Fibroblast of mammary gland (primary cell): ENCODE data around the gene DMPK.

ENCODE experiments used
- DNase-seq: peaks from one replicate; pipeline ENCODE4 v3.0.0-alpha.2; 2010; ENCODE audit warnings: low read depth
- H3K4me3 ChIP-seq: 2 replicates; pipeline ENCODE4 v1.5.1; 2011; ENCODE audit warnings: low read depth, mild to moderate bottlenecking, low read length, moderate library complexity; ENCODE audit not compliant: control insufficient read depth
- TF ChIP-seq, protein P1 (sequence below): conservative IDR thresholded peaks from 2 replicates; pipeline ENCODE4 v1.5.1; 2011; ENCODE audit warnings: low read depth, low read length, inconsistent platforms; ENCODE audit not compliant: control insufficient read depth, insufficient read depth

DMPK gene

DNA sequence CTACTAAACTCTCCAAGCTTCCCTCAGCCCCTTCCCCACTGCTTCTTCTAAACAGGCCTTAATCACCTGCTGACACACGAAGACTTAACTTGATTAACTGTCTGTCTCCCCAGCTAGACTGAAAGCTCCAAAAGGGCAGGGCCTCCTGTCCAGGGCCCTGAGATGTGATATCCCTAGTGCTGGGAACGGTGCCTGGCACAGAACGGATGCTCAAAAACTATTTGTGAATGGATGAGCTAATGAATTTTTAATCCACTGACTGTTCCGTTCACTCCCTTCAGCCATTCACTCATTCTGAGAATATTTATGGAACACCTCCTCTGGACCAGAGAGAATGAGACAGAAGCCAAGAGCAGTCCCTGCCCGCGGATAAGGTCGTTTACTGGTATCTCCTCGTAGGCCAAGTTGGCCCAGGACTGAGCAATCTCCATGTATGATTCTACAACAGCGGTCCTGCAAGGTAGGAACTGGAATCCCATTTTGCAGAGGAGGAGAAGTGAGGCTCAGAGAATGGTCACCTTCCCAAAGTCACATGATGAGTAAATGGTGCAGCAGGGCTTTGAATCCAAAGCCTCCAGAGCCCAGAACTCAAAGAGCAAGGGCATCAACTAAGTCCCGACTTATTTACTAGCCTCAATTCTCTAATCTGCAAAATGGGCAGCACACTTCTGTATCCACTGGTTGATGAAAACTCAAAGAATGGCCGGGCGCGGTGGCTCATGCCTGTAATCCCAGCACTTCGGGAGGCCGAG is 6.9 kb upstream of the DMPK start:
- H3K4me3 ChIP-seq, result no peak overlapping the region
- TF ChIP-seq, protein P1, sequence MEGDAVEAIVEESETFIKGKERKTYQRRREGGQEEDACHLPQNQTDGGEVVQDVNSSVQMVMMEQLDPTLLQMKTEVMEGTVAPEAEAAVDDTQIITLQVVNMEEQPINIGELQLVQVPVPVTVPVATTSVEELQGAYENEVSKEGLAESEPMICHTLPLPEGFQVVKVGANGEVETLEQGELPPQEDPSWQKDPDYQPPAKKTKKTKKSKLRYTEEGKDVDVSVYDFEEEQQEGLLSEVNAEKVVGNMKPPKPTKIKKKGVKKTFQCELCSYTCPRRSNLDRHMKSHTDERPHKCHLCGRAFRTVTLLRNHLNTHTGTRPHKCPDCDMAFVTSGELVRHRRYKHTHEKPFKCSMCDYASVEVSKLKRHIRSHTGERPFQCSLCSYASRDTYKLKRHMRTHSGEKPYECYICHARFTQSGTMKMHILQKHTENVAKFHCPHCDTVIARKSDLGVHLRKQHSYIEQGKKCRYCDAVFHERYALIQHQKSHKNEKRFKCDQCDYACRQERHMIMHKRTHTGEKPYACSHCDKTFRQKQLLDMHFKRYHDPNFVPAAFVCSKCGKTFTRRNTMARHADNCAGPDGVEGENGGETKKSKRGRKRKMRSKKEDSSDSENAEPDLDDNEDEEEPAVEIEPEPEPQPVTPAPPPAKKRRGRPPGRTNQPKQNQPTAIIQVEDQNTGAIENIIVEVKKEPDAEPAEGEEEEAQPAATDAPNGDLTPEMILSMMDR, result no peak

DNA sequence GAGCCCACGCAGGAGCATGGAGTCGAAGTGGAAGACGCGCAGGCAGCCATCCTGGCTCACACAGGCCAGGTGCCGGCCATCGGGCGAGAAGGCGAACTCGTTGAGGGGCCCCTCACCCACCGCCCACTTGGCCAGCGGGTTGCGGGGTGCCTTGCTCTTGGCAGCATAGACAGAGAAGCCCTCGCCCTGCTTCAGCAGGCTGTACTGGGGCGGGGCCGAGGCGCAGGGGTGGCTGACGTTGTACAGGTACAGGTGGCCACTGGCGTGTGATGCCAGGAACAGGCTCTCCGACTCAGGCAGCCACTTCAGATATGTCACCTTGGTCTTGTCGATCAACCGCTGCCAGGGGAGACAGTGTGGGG is 4.2 kb upstream of the DMPK start:
- no peak overlapping the region for H3K4me3 ChIP-seq
- TF ChIP-seq, protein P1, result no peak
- DNase-seq, result no peak

More for the DNA sequence above, 6.9 kb upstream of the DMPK start:
- DNase-seq, result no peak

DNA sequence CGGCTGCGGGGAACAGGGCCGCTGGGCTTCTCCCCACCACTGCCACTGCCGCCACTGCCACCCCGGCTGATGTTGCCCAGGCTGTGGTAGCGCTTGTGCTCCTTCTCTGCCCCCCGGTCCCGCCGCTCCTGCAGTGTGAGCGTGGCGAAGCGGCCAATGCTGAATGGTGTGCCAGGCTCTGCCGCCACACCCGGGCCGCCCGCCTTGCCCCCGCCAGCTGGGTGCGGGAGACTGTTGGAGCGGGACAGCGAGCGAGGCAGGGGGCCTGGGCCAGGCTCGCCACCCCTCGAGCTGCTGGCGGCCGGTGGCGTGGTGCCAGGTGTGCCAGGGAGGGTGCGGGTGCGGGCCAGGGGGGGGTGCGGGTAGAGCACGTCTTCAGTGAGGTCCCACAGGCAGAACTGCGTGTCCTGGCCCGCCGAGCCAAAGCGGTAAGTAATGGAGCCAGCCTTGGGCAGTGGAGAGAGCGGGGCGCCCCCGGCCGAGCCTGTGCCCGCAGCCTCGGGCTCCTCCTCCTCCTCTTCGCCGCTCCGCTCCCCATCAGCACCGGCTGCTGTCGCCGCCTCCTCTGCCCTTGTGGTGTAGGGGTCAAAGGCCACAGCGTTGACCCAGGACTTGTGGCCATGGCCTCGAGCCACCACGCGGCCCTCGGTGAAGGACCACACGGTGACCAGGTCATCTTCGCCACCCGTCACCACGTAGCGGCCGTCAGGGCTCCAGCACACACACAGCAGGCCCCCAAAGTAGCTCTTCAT is 3.7 kb upstream of the DMPK start:
- no peak for DNase-seq
- TF ChIP-seq, protein P1, result no peak
- no peak overlapping the region for H3K4me3 ChIP-seq

DNA sequence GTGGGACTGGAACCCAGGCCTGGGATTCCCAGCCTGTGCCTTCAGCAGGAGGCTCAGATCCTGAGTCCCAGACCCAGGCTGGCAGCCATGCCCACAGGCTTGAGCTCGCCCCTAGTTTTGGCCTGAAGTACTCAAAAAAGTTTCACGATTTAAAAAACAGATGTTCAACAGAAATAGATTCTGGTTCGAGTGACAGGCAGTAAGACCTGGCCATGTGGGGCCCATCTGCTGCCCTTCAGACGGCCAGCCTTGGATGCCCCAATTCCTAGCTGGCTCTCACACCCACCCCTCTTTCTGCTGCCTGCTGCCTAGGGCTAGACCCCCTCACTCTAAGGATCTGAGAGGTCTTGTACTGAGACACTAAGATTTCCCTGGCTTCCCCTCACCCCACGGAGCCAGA is 2.8 kb upstream of the DMPK start:
- H3K4me3 ChIP-seq, result no peak overlapping the region
- DNase-seq, result no peak
- TF ChIP-seq, protein P1, result no peak

DNA sequence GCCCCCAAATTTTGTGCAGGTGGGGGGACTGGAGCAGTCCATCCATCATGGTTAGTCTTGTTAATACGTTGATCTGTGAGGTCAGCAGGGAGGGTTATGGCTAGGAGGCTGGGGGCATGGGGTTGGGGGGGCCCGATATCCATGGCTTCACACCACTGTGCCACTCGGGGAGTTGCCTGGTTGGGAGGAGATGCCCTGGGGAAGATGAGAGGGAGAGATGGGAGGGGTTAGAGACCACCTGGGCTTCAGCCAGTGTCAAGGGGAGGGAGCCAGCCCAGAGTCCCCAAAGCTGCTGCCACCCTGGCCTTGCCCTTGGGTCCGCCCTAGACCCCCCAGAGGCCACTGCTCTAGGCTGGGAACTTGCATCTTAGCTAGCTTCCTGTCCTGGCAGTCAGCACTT is 1.8 kb upstream of the DMPK start:
- no peak for DNase-seq
- TF ChIP-seq, protein P1, result no peak
- H3K4me3 ChIP-seq, result no peak overlapping the region

DNA sequence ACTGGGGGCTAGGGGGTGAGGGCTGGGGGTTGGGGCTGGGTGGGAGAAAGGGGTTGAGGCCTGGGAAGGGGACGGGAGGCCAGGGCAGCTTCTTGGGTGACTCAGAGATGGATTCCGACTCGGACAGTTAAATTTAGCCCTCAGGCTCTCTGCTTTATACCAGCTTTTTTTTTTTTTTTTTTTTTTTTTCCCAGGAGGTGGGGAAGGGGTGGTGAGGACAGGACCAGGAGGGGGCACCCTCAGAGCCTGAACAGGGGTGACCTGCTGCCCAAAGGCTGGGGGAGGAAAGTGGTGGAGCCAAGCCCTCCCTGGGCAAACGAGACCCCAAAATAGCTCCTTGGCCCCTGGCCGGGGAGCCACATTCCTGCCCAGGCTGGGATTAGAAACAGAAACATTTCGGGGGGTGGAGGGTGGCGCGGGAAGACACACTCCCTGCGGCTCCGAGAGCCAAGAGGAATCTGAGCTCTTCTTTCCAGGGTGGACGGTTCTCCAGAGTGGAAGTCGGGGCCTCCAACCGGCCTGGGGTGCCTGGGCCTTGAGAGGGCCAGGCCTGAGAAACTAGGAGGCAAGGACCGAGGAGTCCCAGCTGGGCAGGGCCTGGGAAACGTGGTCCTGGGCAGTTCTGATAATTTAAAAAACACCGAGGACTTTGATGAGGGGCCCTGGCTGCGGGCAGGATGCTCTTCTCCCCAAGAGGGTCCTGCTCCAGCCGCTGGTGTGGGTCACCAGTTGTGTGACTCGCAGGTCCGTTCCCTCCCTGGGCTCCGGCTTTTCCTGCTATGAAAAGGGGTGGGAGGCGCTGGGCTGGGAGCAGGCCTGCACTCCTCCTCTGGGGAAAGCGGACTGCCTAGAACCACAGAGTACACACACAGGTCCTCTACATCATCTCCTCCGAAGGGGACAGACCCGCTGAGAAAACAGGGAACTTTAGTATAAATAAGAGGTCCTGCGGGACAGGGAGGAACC is 813 bp upstream of the DMPK start:
- DNase-seq, result peak; percentile 71
- TF ChIP-seq, protein P1, result no peak
- H3K4me3 ChIP-seq, result no peak overlapping the region
